K562 (cell line): ENCODE measurements around the gene SLC16A5. TPM values are rescaled to one million over a fixed set of nuclear protein-coding genes. Genes with fewer than 3 reads are reported as not detected.

ENCODE experiments used
- ARID2 ChIP-seq: fragments of 450-650 bp; IDR thresholded peaks from 2 replicates; pipeline ENCODE4 v1.6.1; 2017; ENCODE audit warnings: antibody characterized with exemption, mild to moderate bottlenecking
- DACH1 ChIP-seq: fragments of 450-650 bp; IDR thresholded peaks from 2 replicates; pipeline ENCODE4 v1.6.1; 2018; ENCODE audit not compliant: partially characterized antibody
- ETV1 ChIP-seq: fragments of 450-650 bp; conservative IDR thresholded peaks from 2 replicates; pipeline ENCODE4 v1.6.1; 2016; ENCODE audit warnings: missing genetic modification characterization, control low read depth, low read depth, missing compliant biosample characterization
- HDAC3 ChIP-seq: fragments of 450-650 bp; IDR thresholded peaks from 2 replicates; pipeline ENCODE4 v1.6.1; 2018; ENCODE audit warnings: borderline replicate concordance, mild to moderate bottlenecking, moderate library complexity; ENCODE audit not compliant: partially characterized antibody
- HDAC6 ChIP-seq: IDR thresholded peaks from 2 replicates; pipeline ENCODE4 v1.6.1; 2012; ENCODE audit warnings: low read depth, mild to moderate bottlenecking, control low read depth, inconsistent platforms, low read length, moderate library complexity
- HLTF ChIP-seq: fragments of 450-650 bp; IDR thresholded peaks from 2 replicates; pipeline ENCODE4 v1.6.1; 2016
- ILK ChIP-seq: fragments of 450-650 bp; IDR thresholded peaks from 2 replicates; pipeline ENCODE4 v1.6.1; 2016; ENCODE audit warnings: missing genetic modification characterization, low read depth, mild to moderate bottlenecking, missing compliant biosample characterization, moderate library complexity, borderline replicate concordance
- MTA1 ChIP-seq: fragments of 450-650 bp; IDR thresholded peaks from 2 replicates; pipeline ENCODE4 v1.6.1; 2017; ENCODE audit warnings: borderline replicate concordance
- MTF1 ChIP-seq: fragments of 250-450 bp; sonication (Bioruptor Pico); IDR thresholded peaks from 2 replicates; pipeline ENCODE4 v1.9.0; 2021; ENCODE audit warnings: moderate library complexity, mild to moderate bottlenecking, inconsistent platforms, borderline replicate concordance
- NFE2L1 ChIP-seq: fragments of 450-650 bp; IDR thresholded peaks from 2 replicates; pipeline ENCODE4 v1.6.1; 2016; ENCODE audit warnings: missing genetic modification characterization, low read depth, mild to moderate bottlenecking, missing compliant biosample characterization, moderate library complexity, borderline replicate concordance
- PHF21A ChIP-seq: fragments of 450-650 bp; IDR thresholded peaks from 2 replicates; pipeline ENCODE4 v1.6.1; 2017; ENCODE audit warnings: low read depth, borderline replicate concordance
- SMAD1 ChIP-seq: fragments of 150-350 bp; IDR thresholded peaks from 2 replicates; pipeline ENCODE4 v1.6.1; 2014; ENCODE audit warnings: low read length, low read depth; ENCODE audit not compliant: partially characterized antibody
- USF1 ChIP-seq: sonication (generic); formaldehyde crosslinking; IDR thresholded peaks from 2 replicates; pipeline ENCODE4 v1.9.0; 2022; ENCODE audit warnings: mild to moderate bottlenecking, missing genetic modification reagents
- ZNF395 ChIP-seq: fragments of 200-800 bp; sonication (Bioruptor generic); IDR thresholded peaks from 2 replicates; pipeline ENCODE4 v1.6.1; 2017; ENCODE audit warnings: missing genetic modification characterization, missing compliant biosample characterization
- ZNF561 ChIP-seq: fragments of 450-650 bp; formaldehyde crosslinking; conservative IDR thresholded peaks from 2 replicates; pipeline ENCODE4 v1.4.0; 2020; ENCODE audit warnings: mild to moderate bottlenecking, moderate library complexity
- ZNF79 ChIP-seq: fragments of 250-450 bp; sonication (Bioruptor Pico); IDR thresholded peaks from 2 replicates; pipeline ENCODE4 v1.4.0; 2020; ENCODE audit warnings: low read depth, mild to moderate bottlenecking, moderate library complexity
- ZNF830 ChIP-seq: fragments of 250-450 bp; sonication (Bioruptor Pico); IDR thresholded peaks from 2 replicates; pipeline ENCODE4 v1.5.0; 2021; ENCODE audit warnings: mild to moderate bottlenecking
- polyA plus RNA-seq, 8 experiments: library from polyadenylated mRNA; depleted of rRNA in 4 of 8; stranded (reverse) in 5 of 8; unstranded in 3 of 8; fragments of >200 nt; fragmentation: Nextera tagmentation in 2 of 8; fragmentation: Illumina TruSeq in 1 of 8; extraction: Ambion mirVana in 2 of 8; extraction: Trizol in 1 of 8; gene quantifications; 2 replicates each; pipeline versions ENCODE4 v1.2.1 to v1.2.3, GENCODE V29; 2011 to 2014; ENCODE audit warnings: inconsistent platforms in 1 of 8, missing spikeins in 1 of 8
- total RNA-seq, 7 experiments: library from RNA; depleted of rRNA in 6 of 7; stranded (reverse); fragments of >200 nt in 6 of 7; fragmentation: Illumina TruSeq in 2 of 7; extraction: Trizol in 2 of 7; gene quantifications; 2 replicates each; pipeline versions ENCODE4 v1.2.1 to v1.2.3, GENCODE V29; 2011 to 2021; ENCODE audit warnings: low replicate concordance in 1 of 7
- TF ChIP-seq, protein P1 (sequence below): fragments of 250-450 bp; sonication (Bioruptor Pico); IDR thresholded peaks from 2 replicates; pipeline ENCODE4 v1.5.0; 2021; ENCODE audit warnings: mild to moderate bottlenecking, borderline replicate concordance
- TF ChIP-seq, protein P2 (sequence below), 2 experiments: fragments of 450-650 bp in 1 of 2; IDR thresholded peaks; 2 replicates each; pipeline ENCODE4 v1.6.1; 2011 to 2017; ENCODE audit warnings: low read depth in 2 of 2, antibody characterized with exemption in 1 of 2, borderline replicate concordance in 1 of 2, low read length in 1 of 2, mild to moderate bottlenecking in 1 of 2, mixed read lengths in 1 of 2; ENCODE audit not compliant: control insufficient read depth in 1 of 2

SLC16A5 gene
- total and polyA plus RNA-seq, 9 of the 15 experiments (the other 6 are each of a cell fraction or from before 2014, with no cell fraction given) = 0.06 to 2.6 (median 0.91) TPM

DNA sequence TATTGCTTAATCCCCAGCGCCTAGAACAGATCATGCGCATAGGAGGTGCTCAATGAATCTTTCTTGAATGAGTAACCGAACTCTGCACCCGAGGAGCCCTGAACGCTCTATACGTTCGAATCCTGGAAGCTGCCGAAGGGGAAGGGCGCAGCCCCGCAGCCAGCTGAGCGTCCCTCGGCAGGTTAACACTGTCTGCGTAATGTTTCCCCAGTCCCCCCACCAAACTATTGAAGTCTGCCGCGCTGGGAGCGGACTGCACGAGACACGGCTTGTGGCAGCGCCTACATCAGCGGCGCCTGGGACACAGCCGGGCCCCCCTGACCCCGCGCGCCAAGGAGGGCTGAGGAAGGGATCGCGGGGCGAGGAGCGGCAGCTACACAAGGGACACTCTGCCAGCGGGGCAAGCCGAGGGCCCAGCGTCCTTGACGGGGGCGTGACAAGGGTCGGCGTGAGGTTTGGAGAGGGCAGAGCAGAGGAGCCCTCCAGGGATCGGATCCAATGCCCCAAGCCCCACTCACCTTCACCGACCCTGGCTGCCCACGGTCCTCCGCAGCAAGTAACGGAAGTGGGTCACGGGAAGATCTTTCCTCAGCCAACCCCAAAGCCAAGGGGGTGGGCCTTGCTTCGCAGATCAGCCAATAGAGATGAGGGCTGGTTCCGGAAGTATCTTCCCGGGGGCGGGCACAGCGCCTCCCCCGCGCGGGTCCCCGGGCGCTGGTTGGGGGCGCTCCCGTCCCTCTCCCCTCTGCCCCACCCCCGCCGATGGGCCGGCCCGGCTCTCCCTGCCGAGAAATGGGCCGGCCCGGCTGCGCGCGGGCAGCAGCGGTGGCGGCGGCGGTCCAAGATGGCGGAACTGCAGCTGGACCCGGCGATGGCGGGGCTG lies 41.1 kb upstream of the SLC16A5 start, which contains the start of the genes ATP5PD and KCTD2 (continued):
- TF ChIP-seq MTF1 = no peak
- TF ChIP-seq PHF21A = no peak
- TF ChIP-seq HDAC3 = no peak
- no peak for TF ChIP-seq NFE2L1
- TF ChIP-seq ARID2 = no peak
- 0 out of 2 replicates have a peak, but pooled peaks have one; percentile 15 for TF ChIP-seq USF1
- TF ChIP-seq HDAC6 = no peak
- no peak for TF ChIP-seq ZNF395 (CRISPR knock-in tag)
- TF ChIP-seq, protein P1, sequence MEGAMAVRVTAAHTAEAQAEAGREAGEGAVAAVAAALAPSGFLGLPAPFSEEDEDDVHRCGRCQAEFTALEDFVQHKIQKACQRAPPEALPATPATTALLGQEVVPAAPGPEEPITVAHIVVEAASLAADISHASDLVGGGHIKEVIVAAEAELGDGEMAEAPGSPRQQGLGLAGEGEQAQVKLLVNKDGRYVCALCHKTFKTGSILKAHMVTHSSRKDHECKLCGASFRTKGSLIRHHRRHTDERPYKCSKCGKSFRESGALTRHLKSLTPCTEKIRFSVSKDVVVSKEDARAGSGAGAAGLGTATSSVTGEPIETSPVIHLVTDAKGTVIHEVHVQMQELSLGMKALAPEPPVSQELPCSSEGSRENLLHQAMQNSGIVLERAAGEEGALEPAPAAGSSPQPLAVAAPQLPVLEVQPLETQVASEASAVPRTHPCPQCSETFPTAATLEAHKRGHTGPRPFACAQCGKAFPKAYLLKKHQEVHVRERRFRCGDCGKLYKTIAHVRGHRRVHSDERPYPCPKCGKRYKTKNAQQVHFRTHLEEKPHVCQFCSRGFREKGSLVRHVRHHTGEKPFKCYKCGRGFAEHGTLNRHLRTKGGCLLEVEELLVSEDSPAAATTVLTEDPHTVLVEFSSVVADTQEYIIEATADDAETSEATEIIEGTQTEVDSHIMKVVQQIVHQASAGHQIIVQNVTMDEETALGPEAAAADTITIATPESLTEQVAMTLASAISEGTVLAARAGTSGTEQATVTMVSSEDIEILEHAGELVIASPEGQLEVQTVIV (CRISPR knock-in tag) = no peak
- TF ChIP-seq ZNF79 (CRISPR knock-in tag) = no peak
- TF ChIP-seq HLTF = no peak
- no peak for TF ChIP-seq ZNF561
- TF ChIP-seq, protein P2, sequence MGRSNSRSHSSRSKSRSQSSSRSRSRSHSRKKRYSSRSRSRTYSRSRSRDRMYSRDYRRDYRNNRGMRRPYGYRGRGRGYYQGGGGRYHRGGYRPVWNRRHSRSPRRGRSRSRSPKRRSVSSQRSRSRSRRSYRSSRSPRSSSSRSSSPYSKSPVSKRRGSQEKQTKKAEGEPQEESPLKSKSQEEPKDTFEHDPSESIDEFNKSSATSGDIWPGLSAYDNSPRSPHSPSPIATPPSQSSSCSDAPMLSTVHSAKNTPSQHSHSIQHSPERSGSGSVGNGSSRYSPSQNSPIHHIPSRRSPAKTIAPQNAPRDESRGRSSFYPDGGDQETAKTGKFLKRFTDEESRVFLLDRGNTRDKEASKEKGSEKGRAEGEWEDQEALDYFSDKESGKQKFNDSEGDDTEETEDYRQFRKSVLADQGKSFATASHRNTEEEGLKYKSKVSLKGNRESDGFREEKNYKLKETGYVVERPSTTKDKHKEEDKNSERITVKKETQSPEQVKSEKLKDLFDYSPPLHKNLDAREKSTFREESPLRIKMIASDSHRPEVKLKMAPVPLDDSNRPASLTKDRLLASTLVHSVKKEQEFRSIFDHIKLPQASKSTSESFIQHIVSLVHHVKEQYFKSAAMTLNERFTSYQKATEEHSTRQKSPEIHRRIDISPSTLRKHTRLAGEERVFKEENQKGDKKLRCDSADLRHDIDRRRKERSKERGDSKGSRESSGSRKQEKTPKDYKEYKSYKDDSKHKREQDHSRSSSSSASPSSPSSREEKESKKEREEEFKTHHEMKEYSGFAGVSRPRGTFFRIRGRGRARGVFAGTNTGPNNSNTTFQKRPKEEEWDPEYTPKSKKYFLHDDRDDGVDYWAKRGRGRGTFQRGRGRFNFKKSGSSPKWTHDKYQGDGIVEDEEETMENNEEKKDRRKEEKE (IDR thresholded peaks at IDR 0.05; ENCODE audit: borderline replicate concordance in 1 of 2, control insufficient read depth in 1 of 2, low read depth in 2 of 2, low read length in 1 of 2) = no peak
- TF ChIP-seq ETV1 (tag) = peak; percentile 75
- TF ChIP-seq ZNF830 (CRISPR knock-in tag) = peak; percentile 59; the same call in 1 of the 2 replicates
- TF ChIP-seq DACH1 = no peak
- no peak for TF ChIP-seq MTA1
- TF ChIP-seq ILK = no peak
- TF ChIP-seq SMAD1 = peak; percentile 55
